Cerebellar cortex (tissue), 1 donor: ENCODE measurements around the gene DMD.
"Not testable (repeated sequence)": the region's sequence is repeated elsewhere in the genome, so short reads cannot be mapped to it uniquely, and the experiment has no call there.

ENCODE experiments used
- DNase-seq: peaks from one replicate; pipeline ENCODE4 v3.0.0-alpha.2; 2015; ENCODE audit warnings: low spot score

Gene DMD

GRCh38 chrX:32598707-32599106 is 612.6 kb downstream of the DMD start:
- DNase-seq = no peak

DNA sequence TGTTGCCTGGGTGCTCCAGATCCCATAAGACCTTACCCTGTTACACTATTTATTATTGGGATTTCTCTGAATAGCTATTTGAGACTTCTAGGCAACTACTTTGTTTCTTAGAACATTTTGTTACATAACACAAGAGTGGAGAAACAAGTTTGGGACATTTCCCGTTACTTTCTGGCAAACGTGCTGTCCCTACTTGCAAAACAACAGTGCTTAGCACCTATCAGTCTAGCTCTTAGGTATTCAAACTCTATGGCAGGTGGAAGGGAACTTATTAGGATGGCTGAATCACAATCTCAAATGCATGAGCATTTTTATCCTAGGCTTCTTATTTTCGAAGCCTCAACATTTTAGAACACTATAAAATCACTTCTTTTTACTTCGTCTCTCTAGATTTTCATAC is 613.6 kb downstream of the DMD start:
- no peak for DNase-seq

DNA sequence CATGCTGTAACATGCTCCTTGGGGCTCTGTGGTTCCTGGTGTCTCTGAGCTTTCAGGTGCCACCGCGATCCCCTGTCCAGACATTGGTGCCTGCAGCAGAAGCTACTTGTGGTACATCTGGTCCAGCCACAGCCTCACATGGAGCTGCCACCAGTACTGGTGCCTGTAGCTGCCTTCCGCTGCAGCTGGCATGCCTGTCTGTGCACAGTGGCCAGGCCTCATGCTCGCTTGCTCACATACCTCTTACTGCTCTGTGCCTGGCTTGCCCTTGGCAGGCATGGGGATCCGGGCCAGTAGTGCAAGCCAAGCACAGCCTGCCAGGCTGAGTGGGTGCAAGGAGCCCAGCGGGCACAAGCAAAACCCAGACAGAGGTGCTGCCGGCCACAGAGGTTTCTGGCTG is 618.6 kb downstream of the DMD start:
- no peak for DNase-seq

GRCh38 chrX:32591589-32591988 is 619.8 kb downstream of the DMD start:
- no peak for DNase-seq

DNA sequence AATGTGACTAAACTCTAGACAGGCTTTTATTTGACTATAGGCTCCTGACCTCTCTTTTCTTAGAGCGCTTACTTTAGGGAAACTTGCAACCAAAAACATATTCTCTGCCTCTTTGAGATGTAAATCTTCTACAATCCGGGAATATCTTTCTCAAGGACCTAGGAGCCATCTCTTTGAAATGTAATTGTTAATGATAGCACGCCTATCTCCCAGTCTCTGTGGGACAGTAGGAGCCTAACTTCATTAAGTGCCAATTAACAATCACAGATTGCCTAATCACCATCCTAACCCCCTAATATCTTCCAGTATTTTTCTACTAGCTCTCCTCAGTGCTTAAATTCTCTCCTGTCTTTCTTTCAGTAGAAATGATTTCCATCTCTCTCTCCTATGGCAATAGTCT is 628.6 kb downstream of the DMD start:
- no peak for DNase-seq

DNA sequence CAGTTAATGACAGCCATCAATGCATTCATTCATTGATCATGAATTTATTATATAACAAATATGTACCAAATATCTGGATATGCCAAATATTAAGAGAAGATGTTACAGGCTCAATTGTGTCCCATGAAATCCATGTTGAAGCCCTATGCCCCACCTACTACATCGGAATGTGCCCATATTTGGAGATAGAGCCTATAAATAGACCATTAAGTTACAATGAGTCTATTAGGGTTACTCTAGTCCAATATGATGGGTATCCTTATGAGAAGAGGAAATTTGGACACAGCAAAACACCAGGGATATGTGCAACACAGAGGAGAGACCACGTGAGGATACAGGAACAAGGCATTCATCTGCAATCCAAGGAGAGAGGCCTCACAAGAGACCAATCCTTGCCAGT is 634.5 kb downstream of the DMD start:
- no peak for DNase-seq

- DNase-seq = no peak
Measured at GRCh38 chrX:32572644-32573043, 638.7 kb downstream of the DMD start.

GRCh38 chrX:32571579-32571978 is 639.8 kb downstream of the DMD start:
- no peak for DNase-seq

DNA sequence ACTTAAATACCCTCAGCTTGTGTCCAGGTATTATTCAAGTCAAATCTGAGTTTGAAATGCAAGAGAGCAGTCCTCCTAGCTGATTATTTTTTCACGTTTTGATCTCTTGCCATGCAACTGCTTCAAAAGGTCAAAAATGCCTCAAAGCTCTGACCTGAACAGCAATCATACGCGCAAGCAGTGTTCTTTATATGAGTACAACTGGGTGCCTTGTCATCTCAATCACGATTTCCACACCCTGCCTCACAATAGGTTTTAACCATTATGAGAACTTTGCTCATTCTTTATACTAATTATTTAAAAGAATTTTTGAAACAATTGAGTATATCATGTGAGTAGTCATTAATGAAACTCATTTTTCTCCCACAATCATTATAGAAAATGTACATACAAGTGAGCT is 649.1 kb downstream of the DMD start:
- DNase-seq = no peak

- no peak for DNase-seq
Measured at GRCh38 chrX:32545101-32545500, 666.2 kb downstream of the DMD start.

GRCh38 chrX:32538554-32538953 is 672.8 kb downstream of the DMD start:
- DNase-seq = no peak

DNA sequence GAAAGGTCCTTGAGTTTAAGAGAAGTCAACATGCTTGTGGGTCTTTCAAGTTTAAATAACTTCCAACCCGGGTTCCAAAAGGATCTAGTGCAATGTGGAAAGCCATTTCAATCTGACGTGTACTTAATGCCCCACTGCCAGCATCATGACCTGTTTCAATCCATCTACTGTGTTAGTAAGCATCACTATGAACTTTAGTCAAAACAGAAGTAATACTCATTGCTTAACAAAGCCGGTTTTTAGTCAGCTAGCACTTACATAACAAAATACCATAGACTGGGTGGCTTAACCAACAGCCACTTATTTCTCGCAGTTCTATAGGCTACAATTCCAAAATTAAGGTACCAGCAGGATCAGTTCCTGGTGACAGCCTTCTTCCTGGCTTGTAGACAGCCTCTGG is 677.5 kb downstream of the DMD start:
- no peak for DNase-seq

GRCh38 chrX:32532262-32532661 is 679.1 kb downstream of the DMD start:
- no peak for DNase-seq

DNA sequence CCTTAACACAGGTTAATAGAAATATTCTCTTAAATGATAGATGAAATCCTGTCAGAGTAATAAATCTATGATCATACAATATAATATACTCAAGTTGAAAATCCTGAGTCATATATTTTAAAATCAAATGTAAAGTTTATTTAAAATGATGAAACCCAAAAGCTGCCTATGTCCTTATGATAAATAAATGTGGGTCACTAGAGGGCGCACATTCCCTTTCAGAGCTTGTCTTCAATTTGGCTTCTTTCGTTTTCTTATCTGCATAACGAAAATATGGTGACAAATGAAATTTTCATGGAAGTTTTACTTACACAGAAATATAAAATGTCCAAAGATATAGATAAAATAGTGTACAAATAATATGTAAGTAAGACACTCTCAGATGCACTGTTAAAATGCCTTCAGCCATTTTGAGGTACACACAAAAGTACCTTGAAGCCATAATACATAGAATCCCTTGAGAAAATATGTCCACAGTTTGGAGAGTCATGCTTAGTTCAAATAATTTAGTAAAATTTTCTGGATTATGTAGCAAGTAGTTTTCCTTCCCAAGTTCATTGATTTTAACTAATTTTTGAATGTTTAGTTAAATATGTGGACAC is 680.4 kb downstream of the DMD start:
- DNase-seq = peak; percentile 41

DNA sequence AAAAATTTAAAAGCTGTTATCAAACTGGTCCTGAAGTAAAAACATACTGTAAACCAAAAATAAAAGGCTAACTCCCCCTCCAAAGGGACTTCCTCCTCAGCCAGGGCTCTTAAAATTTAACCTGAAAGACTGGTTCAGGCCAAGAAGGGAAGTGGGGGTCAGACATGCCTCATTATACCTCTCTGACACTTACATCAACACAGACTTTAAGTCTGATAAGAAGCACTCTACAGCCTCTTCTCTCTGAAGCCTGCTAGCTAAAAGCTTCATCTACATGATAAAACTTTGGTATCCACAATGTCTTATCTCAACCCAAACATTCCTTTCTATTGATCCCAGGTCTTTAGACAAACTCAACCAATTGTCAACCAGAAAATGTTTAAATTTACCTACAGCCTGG is 682.9 kb downstream of the DMD start:
- DNase-seq = not testable (repeated sequence)

GRCh38 chrX:32525234-32525633 is 686.1 kb downstream of the DMD start:
- no peak for DNase-seq

GRCh38 chrX:32524385-32524784 is 687.0 kb downstream of the DMD start:
- no peak for DNase-seq

GRCh38 chrX:32520789-32521188 is 690.6 kb downstream of the DMD start:
- no peak for DNase-seq

- DNase-seq = no peak
Measured at GRCh38 chrX:32514986-32515385, 696.4 kb downstream of the DMD start.

- no peak for DNase-seq
Measured at GRCh38 chrX:32501606-32502005, 709.7 kb downstream of the DMD start.

DNA sequence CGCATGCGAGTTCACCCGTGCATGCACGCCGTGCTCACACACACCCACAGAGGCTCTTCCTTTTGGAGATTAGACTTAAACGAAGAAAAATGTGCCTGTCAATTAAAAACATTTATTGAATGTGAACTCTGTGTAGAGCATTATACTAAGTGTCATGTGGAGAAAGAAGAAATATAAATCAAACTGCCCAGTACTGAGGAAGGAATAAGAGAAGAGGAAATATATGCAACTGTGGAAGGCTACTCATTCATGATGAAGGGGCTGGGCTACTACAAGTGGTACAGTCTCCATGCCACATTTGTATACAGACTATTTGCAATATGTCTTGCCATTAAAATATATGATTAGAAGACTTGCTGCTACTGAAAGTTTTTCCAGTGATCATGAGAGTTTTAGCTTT is 714.7 kb downstream of the DMD start:
- no peak for DNase-seq

GRCh38 chrX:32495855-32496254 is 715.5 kb downstream of the DMD start:
- DNase-seq = no peak

DNA sequence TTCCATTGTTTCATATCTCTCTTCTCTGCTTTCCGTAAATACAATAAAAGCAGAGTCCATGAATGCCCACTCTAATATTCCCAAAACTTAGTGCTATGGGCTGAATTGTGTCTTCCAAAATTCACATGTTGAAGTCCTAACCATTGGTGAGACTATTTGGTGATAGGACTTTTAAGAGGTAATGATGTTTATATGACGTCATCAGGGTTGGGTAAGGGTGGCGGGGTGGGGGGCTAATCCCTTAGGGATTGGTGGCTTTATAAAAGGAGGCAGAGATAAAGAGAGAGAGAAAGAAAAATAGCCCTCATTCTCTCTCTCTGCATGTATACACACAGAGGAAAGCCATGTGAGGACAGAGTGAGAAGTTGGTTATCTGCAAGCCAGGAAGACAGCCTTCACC is 722.2 kb downstream of the DMD start:
- DNase-seq = no peak

- no peak for DNase-seq
Measured at GRCh38 chrX:32483534-32484136, 727.7 kb downstream of the DMD start.
